ENCODE data around the gene SMG9. TPM values are rescaled to one million over a fixed set of nuclear protein-coding genes. Genes with fewer than 3 reads are reported as not detected.

Gene SMG9
- total and polyA plus RNA-seq, 2 of the 13 experiments (the other 11 are each of a cell fraction or from before 2014, with no cell fraction given): 16.1 to 18.7 TPM

- TF ChIP-seq HBP1 (CRISPR knock-in tag; IDR thresholded peaks at IDR 0.05; ENCODE audit: low read depth) (peak; percentile 76; the same call in 1 of the 2 replicates), ZNF3 (CRISPR knock-in tag; IDR thresholded peaks at IDR 0.05) (peak; percentile 68; the same call in 1 of the 2 replicates), ZNF639 (CRISPR knock-in tag; conservative IDR thresholded peaks at IDR 0.05) (0 out of 2 replicates have a peak, but pooled peaks have one; percentile 56), ZNF205 (CRISPR knock-in tag; IDR thresholded peaks at IDR 0.05) (peak; percentile 46; the same call in 1 of the 2 replicates), TEF (CRISPR knock-in tag; IDR thresholded peaks at IDR 0.05) (0 out of 2 replicates have a peak, but pooled peaks have one; percentile 36), SCMH1 (CRISPR knock-in tag; IDR thresholded peaks at IDR 0.05; ENCODE audit: borderline replicate concordance) (no peak), ZNF557 (CRISPR knock-in tag; IDR thresholded peaks at IDR 0.05) (no peak), ZNF317 (CRISPR knock-in tag; IDR thresholded peaks at IDR 0.05) (0 out of 2 replicates have a peak, but pooled peaks have one; percentile 43), KLF6 (CRISPR knock-in tag; IDR thresholded peaks at IDR 0.05) (0 out of 2 replicates have a peak, but pooled peaks have one; percentile 44), SAP130 (CRISPR knock-in tag; IDR thresholded peaks at IDR 0.05; ENCODE audit: low read depth) (peak; percentile 51; the same call in 1 of the 2 replicates), SP140L (CRISPR knock-in tag; IDR thresholded peaks at IDR 0.05; ENCODE audit: borderline replicate concordance) (peak; percentile 69; the same call in 1 of the 2 replicates), ZBTB49 (CRISPR knock-in tag; IDR thresholded peaks at IDR 0.05; ENCODE audit: borderline replicate concordance) (peak; percentile 96; the same call in 1 of the 2 replicates), REST (IDR thresholded peaks at IDR 0.05; ENCODE audit: borderline replicate concordance in 1 of 2, low read depth in 1 of 2, low read length in 2 of 2) (peak; percentile 74 to 96), IRF2 (CRISPR knock-in tag; IDR thresholded peaks at IDR 0.05) (peak; percentile 37; the same call in 1 of the 2 replicates), HMGXB3 (CRISPR knock-in tag; IDR thresholded peaks at IDR 0.05; ENCODE audit: borderline replicate concordance) (peak; percentile 61; the same call in 1 of the 2 replicates)
Measured at GRCh38 chr19:43789029-43789428, 34.3 kb upstream of the SMG9 start (continued).

Data from HepG2 (cell line).